Progenitor cell of endocrine pancreas (in vitro differentiated cells): ENCODE results near the gene ZSCAN2. TPM values are rescaled to one million over a fixed set of nuclear protein-coding genes. Genes with fewer than 3 reads are reported as not detected.
A peak's percentile ranks its signal among the peaks of the same experiment; 100 is the strongest.

Experiments used
- DNase-seq: peaks from one replicate; pipeline ENCODE4 v3.0.0; 2021; ENCODE audit warnings: low spot score; ENCODE audit not compliant: unreplicated experiment
- H3K27ac Mint-ChIP-seq: 2 replicates; pipeline ENCODE4 v1.8.0; 2021; ENCODE audit warnings: mild to moderate bottlenecking, moderate library complexity, mixed read lengths
- H3K27me3 Mint-ChIP-seq: 2 replicates; pipeline ENCODE4 v1.8.0; 2021; ENCODE audit warnings: mixed read lengths
- H3K36me3 Mint-ChIP-seq: 2 replicates; pipeline ENCODE4 v1.8.0; 2022; ENCODE audit warnings: mixed read lengths; ENCODE audit not compliant: insufficient read depth
- H3K4me1 Mint-ChIP-seq: 2 replicates; pipeline ENCODE4 v1.8.0; 2021; ENCODE audit warnings: low read depth, mixed read lengths
- H3K4me3 Mint-ChIP-seq: 2 replicates; pipeline ENCODE4 v1.8.0; 2021; ENCODE audit warnings: low read depth, mild to moderate bottlenecking, moderate library complexity, mixed read lengths
- H3K9me3 Mint-ChIP-seq: 2 replicates; pipeline ENCODE4 v1.8.0; 2021; ENCODE audit warnings: low read depth, mixed read lengths
- CTCF ChIP-seq: fragments of 200-600 bp; sonication (generic); IDR thresholded peaks from one replicate; pipeline ENCODE4 v1.5.0; 2021; ENCODE audit warnings: antibody characterized with exemption, mild to moderate bottlenecking; ENCODE audit not compliant: unreplicated experiment
- total RNA-seq: library from RNA; stranded (reverse); gene quantifications from 2 replicates; pipeline ENCODE4 v1.2.1, GENCODE V29; 2021

The ZSCAN2 gene
- total RNA-seq, 1 donor from 2014 or later = 44.6 TPM

DNA sequence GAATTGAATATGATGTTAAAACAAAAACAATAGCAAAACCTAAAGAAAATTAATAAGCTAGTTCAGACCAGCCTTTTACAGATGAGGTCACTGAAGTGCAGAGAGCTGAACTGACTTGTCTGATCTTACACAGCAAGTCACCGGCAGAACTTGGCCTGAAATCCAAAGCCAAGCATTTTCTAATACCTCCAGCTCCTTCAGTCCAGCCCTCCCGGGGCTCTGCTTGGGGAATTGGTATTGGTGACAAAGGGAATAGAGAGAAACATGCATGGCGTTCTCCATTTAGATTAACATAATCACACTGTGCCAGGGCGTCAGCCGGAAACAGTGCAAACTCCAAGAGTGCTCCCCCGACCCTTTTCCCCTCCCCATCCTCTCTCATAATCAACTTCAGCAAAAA lies 14.1 kb upstream of the ZSCAN2 start:
- Mint-ChIP-seq H3K27ac (no peak overlapping the region), H3K36me3 (no peaks in the 10 kb centered on the region), H3K4me3 (no peak overlapping the region), H3K27me3 (peaks cover 38% of the 10 kb centered on the region), H3K4me1 (peaks cover 9% of the 10 kb centered on the region), H3K9me3 (no peaks in the 10 kb centered on the region)
- no peak for DNase-seq
- no peak for TF ChIP-seq CTCF

DNA sequence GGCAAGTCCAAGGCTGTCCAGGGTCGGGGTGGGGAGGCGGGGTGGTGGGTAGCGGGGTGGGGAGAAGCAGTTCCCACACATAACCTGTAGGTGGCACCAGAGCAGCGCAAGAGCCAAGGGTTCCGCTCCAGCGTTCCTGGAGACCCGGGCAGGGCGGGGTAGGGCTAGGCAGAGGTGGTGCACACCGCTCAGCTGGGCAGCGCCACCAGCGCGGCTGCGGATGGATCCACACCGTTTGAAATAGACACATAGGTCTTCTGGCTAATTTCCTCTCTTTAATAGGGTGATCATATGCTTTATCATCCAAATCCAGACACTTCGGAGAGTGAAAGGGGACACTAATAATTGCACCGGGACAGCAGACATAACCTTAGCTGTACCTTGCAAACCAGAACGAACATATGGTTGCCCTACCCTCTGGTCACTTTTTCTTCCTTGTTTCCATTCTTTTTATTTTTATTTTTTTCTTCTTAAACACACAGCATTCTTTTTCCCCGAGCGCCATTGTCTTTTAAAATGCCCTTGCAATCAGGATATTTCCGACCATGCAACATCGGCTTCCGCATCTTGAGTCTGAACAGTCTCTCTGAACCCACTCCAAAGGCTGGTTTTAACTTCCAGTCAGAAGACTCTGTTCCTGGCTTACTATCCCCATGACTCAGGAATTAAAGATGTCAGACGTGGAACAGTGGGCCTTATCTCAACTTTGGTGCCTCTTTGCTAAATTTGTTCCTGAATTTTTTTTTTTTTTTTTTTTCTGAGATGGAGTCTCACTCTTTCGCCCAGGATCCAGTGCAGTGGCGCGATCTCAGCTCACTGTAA lies 12.5 kb upstream of the ZSCAN2 start:
- H3K27me3 Mint-ChIP-seq = peaks cover 42% of the 10 kb centered on the region
- H3K4me1 Mint-ChIP-seq = peaks cover 9% of the 10 kb centered on the region
- H3K4me3 Mint-ChIP-seq = peak overlapping the region; percentile 61
- no peaks in the 10 kb centered on the region for H3K9me3 Mint-ChIP-seq
- DNase-seq = peak; percentile 88
- peak; percentile 95 for TF ChIP-seq CTCF
- no peak overlapping the region for H3K27ac Mint-ChIP-seq
- no peaks in the 10 kb centered on the region for H3K36me3 Mint-ChIP-seq

DNA sequence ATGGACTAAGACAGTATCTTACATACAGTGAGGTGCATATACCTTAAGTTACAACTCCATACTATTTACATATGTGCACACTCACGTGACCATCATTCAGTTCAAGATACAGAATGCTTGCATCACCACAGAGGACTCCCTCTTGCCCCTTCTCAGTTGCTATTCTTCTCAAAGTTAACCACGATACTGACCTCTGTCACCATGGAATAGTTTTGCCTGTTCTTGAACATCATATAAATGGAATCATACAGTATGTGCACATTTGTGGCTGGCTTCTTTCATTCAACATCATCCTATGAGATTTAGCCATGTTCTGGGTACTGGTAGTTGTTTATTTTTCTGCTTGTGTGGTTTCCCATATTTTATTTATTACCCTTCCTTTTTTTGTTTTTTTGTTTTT lies 10.4 kb upstream of the ZSCAN2 start:
- Mint-ChIP-seq H3K9me3 (no peaks in the 10 kb centered on the region), H3K27me3 (peaks cover 35% of the 10 kb centered on the region), H3K4me1 (peaks cover 9% of the 10 kb centered on the region), H3K36me3 (no peaks in the 10 kb centered on the region), H3K4me3 (no peak overlapping the region), H3K27ac (no peak overlapping the region)
- no peak for DNase-seq
- TF ChIP-seq CTCF = no peak

- H3K27me3 Mint-ChIP-seq = peaks cover 28% of the 10 kb centered on the region
- peaks cover 9% of the 10 kb centered on the region for H3K4me1 Mint-ChIP-seq
- no peaks in the 10 kb centered on the region for H3K36me3 Mint-ChIP-seq
- H3K4me3 Mint-ChIP-seq = no peak overlapping the region
- TF ChIP-seq CTCF = no peak
- no peaks in the 10 kb centered on the region for H3K9me3 Mint-ChIP-seq
- no peak for DNase-seq
- no peak overlapping the region for H3K27ac Mint-ChIP-seq
Observed at GRCh38 chr15:84591815-84592214, 9.0 kb upstream of the ZSCAN2 start.

GRCh38 chr15:84594617-84595290 lies 6.1 kb upstream of the ZSCAN2 start:
- no peak for TF ChIP-seq CTCF
- Mint-ChIP-seq H3K27me3 (peaks cover 11% of the 10 kb centered on the region), H3K4me1 (peaks cover 1% of the 10 kb centered on the region), H3K36me3 (no peaks in the 10 kb centered on the region), H3K27ac (no peak overlapping the region), H3K4me3 (no peak overlapping the region), H3K9me3 (no peaks in the 10 kb centered on the region)
- DNase-seq = no peak
